ENCODE data around the gene OGFOD2.

Gene OGFOD2

DNA sequence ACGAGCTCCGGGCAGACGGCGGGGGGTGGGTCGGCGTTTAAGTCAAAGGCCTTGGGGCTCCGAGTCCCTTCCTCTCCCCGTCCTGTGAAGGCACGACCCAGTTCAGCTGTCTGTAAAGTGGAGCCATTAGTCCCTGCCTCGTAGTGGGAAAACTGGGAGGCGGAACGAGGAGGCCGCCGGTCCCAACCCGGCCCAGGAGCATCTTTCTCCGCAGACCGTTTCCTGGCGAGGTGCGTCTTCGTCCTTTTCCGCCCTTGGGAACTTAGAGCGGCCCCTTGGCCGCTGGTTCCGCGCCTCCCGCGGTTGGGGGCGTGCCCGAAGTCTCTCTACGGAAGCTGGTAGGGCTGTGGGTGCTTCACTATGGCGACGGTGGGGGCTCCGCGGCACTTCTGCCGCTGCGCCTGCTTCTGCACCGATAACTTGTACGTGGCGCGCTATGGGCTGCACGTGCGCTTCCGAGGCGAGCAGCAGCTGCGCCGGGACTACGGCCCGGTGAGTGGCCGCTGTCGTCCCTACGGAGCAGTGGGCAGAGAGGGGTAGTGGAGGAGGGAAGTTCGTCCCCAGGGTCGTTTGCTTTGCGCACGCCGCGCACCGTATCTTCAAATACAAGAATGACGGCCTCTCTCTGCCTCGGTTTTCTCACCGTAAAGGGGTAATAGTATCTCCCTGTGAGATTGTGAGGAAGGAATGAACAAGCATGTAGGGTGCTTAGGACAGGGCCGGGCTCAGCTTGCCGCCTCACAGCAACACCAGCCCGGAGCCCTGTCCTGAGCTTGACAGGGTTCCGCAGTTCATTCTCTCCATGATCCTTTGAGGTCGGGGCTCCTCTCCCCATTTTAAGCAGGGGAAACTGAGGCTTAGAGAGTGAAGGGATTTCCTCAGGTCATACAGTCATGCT lies at the start of gene OGFOD2:
OGFOD2 (plus strand) TSS at position 353 of the 898 bp plus-strand sequence; CDS start at position 361, 8 bp downstream.
- TF ChIP-seq, protein P1, sequence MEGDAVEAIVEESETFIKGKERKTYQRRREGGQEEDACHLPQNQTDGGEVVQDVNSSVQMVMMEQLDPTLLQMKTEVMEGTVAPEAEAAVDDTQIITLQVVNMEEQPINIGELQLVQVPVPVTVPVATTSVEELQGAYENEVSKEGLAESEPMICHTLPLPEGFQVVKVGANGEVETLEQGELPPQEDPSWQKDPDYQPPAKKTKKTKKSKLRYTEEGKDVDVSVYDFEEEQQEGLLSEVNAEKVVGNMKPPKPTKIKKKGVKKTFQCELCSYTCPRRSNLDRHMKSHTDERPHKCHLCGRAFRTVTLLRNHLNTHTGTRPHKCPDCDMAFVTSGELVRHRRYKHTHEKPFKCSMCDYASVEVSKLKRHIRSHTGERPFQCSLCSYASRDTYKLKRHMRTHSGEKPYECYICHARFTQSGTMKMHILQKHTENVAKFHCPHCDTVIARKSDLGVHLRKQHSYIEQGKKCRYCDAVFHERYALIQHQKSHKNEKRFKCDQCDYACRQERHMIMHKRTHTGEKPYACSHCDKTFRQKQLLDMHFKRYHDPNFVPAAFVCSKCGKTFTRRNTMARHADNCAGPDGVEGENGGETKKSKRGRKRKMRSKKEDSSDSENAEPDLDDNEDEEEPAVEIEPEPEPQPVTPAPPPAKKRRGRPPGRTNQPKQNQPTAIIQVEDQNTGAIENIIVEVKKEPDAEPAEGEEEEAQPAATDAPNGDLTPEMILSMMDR (IDR thresholded peaks at IDR 0.05; ENCODE audit: low read depth, low read length): no peak
- H3K4me3 ChIP-seq (ENCODE audit: low read depth, low read length): peak within 1 kb of the TSS; percentile 81

DNA sequence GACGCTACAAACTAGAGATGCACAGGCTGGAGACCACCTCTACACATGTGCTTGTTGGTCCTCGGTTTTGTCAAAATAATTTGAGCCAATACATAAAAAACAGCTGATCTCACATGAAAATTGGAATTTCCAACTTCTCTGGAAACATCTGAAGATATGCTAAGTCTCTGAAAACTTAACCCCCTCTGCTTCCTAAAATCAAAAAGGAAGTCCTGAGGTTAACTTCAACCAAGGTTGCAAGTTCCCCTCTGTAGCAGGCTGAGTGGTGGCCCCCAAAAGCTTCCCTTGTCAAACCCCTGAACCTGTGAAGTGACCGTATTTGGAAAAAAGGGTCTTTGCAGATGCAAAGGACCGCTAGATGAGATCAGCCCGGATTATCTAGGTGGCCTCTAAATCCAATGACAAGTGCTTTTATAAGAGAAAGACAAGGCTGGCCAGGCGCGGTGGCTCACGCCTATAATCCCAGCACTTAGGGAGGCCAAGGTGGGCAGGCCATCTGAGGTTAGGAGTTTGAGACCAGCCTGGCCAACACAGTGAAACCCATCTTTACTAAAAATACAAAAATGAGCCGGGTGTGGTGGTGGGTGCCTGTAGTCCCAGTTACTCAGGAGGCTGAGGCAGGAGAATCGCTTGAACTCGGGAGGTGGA lies 47.2 kb upstream of the OGFOD2 start:
- no peak overlapping the region for H3K4me3 ChIP-seq (ENCODE audit: low read depth, low read length)
- TF ChIP-seq, protein P1 (IDR thresholded peaks at IDR 0.05; ENCODE audit: low read depth, low read length): no peak

DNA sequence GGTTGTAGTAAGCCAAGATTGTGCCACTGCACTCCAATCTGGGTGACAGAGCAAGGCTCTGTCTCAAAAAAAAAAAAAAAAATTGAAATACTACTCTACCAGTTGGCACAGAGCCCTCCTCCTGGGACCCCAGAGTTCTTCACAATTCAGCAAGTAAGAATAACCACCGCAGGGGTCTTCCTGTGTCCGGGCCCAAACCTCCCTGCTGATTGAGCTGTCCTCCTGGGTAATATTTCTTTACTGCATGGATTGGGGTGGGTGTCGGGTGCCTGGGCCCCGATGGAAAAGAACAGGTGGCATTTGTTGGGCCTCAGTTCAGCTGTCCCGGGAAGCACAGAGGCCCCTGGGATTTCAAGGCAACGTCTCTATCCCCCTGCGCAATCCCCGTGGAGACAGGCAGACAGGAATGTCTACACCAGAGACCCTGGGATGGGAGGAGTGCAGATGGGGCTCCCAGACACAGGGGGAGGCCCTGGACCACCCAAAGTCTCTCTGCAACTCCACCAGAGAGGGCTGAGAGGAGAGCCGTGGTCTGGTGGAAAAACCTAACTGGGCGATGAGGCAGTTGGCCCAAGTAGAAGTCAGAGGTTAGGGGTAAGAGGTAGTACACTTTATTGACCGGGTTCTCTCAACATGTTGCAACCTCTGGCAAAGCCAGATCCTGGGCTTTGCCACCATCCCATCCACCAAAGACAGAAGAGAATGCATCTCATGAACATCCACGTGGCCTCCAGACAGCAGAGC lies 46.5 kb upstream of the OGFOD2 start:
- H3K4me3 ChIP-seq (ENCODE audit: low read depth, low read length): no peak overlapping the region
- TF ChIP-seq, protein P1 (IDR thresholded peaks at IDR 0.05; ENCODE audit: low read depth, low read length): no peak

DNA sequence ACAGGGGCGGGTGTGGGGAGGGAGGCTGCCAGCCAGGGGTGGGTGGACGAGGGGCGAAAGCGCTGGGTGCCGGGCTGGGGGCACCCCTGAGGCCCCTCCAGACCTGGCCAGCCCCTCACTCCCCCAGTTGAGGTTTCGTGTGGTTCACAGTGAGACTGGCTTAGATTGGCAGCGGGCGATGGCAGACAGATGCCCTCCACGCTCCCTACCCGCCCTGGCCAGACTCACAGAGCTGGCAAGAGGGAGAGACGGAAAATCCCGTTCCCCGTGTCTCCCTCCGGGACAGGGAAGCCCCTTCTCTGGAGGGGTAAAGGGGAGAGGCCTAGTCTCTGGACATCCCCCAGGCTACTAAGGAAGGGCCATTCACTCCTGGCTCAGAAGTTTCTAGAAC lies 45.9 kb upstream of the OGFOD2 start:
- H3K4me3 ChIP-seq (ENCODE audit: low read depth, low read length): no peak overlapping the region
- TF ChIP-seq, protein P1 (IDR thresholded peaks at IDR 0.05; ENCODE audit: low read depth, low read length): no peak

DNA sequence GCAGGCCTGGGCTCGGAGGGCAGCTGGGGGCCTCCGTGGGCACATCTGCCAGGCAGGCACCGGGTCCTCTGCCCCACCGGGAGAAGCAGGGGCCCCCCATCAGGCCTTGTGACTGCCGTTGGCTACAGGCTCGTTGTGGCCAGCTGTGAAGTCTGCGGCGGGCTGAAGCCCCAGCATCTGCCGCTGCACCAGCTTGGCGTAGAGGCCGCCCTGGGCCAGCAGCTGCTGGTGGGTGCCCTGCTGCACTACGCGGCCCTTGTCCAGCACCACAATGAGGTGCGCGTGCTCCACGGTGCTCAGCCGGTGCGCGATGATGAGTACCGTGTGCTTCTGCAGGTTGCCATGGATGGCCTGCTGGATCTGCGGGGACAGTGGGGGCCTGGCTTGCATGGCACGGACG lies 45.2 kb upstream of the OGFOD2 start:
- H3K4me3 ChIP-seq (ENCODE audit: low read depth, low read length): no peak overlapping the region
- TF ChIP-seq, protein P1 (IDR thresholded peaks at IDR 0.05; ENCODE audit: low read depth, low read length): no peak

DNA sequence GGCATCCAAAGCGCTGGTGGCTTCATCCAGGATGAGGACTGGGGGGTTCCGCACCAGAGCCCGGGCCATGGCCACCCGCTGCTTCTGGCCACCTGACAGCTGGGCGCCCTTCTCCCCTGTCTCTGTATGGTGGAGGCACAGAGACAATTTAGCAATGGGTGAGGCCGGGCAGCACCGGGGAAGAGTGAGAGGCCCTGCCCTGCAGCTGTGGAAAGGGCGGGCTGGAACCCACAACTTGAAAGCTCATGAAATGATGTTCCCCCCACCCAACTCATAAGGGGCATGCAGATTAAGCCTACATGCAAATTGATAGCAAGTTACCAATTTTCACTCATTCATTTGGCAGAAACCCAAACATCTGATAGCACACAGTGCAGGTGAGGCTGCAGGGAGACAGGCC lies 42.8 kb upstream of the OGFOD2 start:
- TF ChIP-seq, protein P1 (IDR thresholded peaks at IDR 0.05; ENCODE audit: low read depth, low read length): no peak
- no peak overlapping the region for H3K4me3 ChIP-seq (ENCODE audit: low read depth, low read length)
